PC-3 (cell line): ENCODE measurements around the gene SLC3A2. TPM values are rescaled to one million over a fixed set of nuclear protein-coding genes. Genes with fewer than 3 reads are reported as not detected.

Experiments used
- ATAC-seq: fragments of 200-7000 bp; cut with Tn5 transposase; 2 replicates; pipeline ENCODE4 v1.9.1; 2020; ENCODE audit warnings: mild to moderate bottlenecking, moderate library complexity
- BruUV-seq: library from RNA; stranded (reverse); fragments of 400-500 nt; replicated peaks from 2 replicates; lab custom pipeline; 2021; lab: Mats Ljungman, UMichigan
- CTCF ChIA-PET: fragments of 300-600 bp; sonication (Branson Sonifier 250); formaldehyde crosslinking; loops from one replicate; lab custom pipeline; 2022; ENCODE audit warnings: antibody characterized with exemption; lab: Charles Lee
- POLR2A ChIA-PET: fragments of 300-600 bp; sonication (Branson Sonifier 250); formaldehyde crosslinking; loops from one replicate; lab custom pipeline; 2022; ENCODE audit warnings: antibody characterized with exemption; ENCODE audit not compliant: unreplicated experiment; lab: Charles Lee
- DNase-seq: peaks from one replicate; pipeline ENCODE4 v3.0.0-alpha.2; 2015
- H2AFZ ChIP-seq: fragments of 300-600 bp; sonication (generic); 2 replicates; pipeline ENCODE4 v1.6.0; 2016; ENCODE audit warnings: antibody characterized with exemption, low read length
- H3F3A ChIP-seq: fragments of 300-600 bp; sonication (generic); one replicate; pipeline ENCODE4 v1.6.0; 2017; ENCODE audit warnings: antibody characterized with exemption, low read length, control low read depth, mild to moderate bottlenecking; ENCODE audit not compliant: unreplicated experiment
- H3K27ac ChIP-seq: fragments of 300-600 bp; sonication (generic); 2 replicates; pipeline ENCODE4 v1.5.1; 2016; ENCODE audit warnings: mild to moderate bottlenecking, low read length
- H3K27me3 ChIP-seq: fragments of 300-600 bp; sonication (generic); 2 replicates; pipeline ENCODE4 v1.6.1; 2016; ENCODE audit warnings: low read length, mixed read lengths
- H3K36me3 ChIP-seq: fragments of 300-600 bp; sonication (generic); 2 replicates; pipeline ENCODE4 v1.6.1; 2016; ENCODE audit warnings: low read depth, mixed run types, low read length, mixed read lengths
- H3K4me1 ChIP-seq: fragments of 300-600 bp; sonication (generic); 2 replicates; pipeline ENCODE4 v1.5.1; 2016; ENCODE audit warnings: low read length; ENCODE audit not compliant: insufficient read depth
- H3K4me2 ChIP-seq: fragments of 300-600 bp; sonication (generic); 2 replicates; pipeline ENCODE4 v1.6.0; 2016; ENCODE audit warnings: low read length
- H3K4me3 ChIP-seq: fragments of 300-600 bp; sonication (generic); 2 replicates; pipeline ENCODE4 v1.5.1; 2016; ENCODE audit warnings: mild to moderate bottlenecking, low read length, mixed read lengths
- H3K79me2 ChIP-seq: fragments of 300-600 bp; sonication (generic); 2 replicates; pipeline ENCODE4 v1.6.1; 2017; ENCODE audit warnings: low read length, mixed read lengths
- H3K9ac ChIP-seq: fragments of 300-600 bp; sonication (generic); 2 replicates; pipeline ENCODE4 v1.6.0; 2016; ENCODE audit warnings: mild to moderate bottlenecking, low read length
- H3K9me2 ChIP-seq: fragments of 300-600 bp; sonication (generic); replicated peaks from 2 replicates; pipeline ENCODE4 v1.6.1; 2016; ENCODE audit warnings: mixed run types, low read length, mixed read lengths
- H3K9me3 ChIP-seq: fragments of 300-600 bp; sonication (generic); 2 replicates; pipeline ENCODE4 v1.6.1; 2016; ENCODE audit warnings: low read length, mixed read lengths
- H4K20me1 ChIP-seq: fragments of 300-600 bp; sonication (generic); 2 replicates; pipeline ENCODE4 v1.6.1; 2016; ENCODE audit warnings: low read length, mixed read lengths
- EZH2 ChIP-seq: fragments of 300-600 bp; sonication (generic); IDR thresholded peaks from one replicate; pipeline ENCODE4 v1.6.1; 2017; ENCODE audit warnings: antibody characterized with exemption, mild to moderate bottlenecking, low read length; ENCODE audit not compliant: unreplicated experiment
- EZH2phosphoT487 ChIP-seq: fragments of 300-600 bp; sonication (generic); IDR thresholded peaks from 2 replicates; pipeline ENCODE4 v1.6.1; 2018; ENCODE audit warnings: mild to moderate bottlenecking, antibody characterized with exemption, low read length, borderline replicate concordance
- intact Hi-C: fragments of 100-400 bp; cut with micrococcal nuclease; formaldehyde crosslinking; loops from 2 replicates; pipeline ENCODE4 v1.9.0; 2023
- total RNA-seq: library from RNA; depleted of rRNA; stranded (reverse); fragments of >200 nt; gene quantifications from 2 replicates; pipeline ENCODE4 v1.2.3, GENCODE V29; 2014
- TF ChIP-seq, protein P1 (sequence below): fragments of 300-600 bp; sonication (generic); conservative IDR thresholded peaks from 2 replicates; pipeline ENCODE4 v1.5.1; 2017; ENCODE audit warnings: antibody characterized with exemption, low read depth, mild to moderate bottlenecking, low read length

The SLC3A2 gene
- total RNA-seq, 1 experiment from 2014 or later, result 243 TPM

DNA sequence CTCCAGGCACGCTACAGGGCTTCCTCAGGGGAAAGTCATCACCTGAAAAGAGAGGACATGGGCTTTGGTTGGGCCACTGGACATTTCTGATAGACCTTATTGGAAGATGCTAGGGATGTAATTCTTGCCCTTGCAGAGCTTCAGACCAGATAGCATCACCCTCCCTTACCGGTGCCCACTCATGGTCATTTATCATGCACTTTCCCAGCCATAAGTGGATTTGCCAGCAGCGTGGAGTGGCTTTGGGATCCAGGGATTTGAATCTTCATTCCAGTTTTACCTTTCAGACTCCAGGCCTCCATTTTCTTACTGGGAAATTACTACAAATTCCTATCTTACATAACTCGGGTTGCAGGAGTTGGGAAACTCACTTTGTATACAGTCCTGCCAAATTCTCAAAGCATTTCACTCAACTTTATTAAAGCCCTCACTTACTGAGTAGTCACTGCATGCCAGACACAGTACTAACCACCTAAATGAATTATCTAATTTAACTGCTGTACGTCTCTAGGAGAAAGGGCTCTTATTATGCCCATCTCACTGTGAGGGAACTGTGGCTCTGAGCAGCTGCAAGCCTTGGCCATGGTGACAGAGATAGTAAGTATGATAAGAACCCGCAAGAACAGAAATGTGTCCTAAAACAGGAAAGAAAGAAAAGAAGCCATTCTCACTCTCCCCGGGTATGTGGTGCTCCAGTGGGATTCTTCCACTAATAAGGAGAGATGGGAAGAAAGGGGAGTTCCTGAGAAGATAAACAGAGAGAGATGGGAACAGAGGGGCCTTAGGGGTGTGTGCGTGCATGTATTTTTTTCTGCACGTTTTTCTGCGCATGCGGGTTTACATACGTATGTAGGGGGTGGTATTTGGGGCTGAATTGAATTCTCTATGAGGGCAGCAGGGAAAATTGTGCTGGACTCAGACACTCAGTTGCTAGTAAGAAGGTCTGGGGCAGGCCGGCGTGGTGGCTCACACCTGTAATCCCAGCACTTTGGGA is 30.7 kb downstream of the SLC3A2 start:
- TF ChIP-seq EZH2 (no peak), EZH2phosphoT487 (no peak)
- TF ChIP-seq, protein P1, sequence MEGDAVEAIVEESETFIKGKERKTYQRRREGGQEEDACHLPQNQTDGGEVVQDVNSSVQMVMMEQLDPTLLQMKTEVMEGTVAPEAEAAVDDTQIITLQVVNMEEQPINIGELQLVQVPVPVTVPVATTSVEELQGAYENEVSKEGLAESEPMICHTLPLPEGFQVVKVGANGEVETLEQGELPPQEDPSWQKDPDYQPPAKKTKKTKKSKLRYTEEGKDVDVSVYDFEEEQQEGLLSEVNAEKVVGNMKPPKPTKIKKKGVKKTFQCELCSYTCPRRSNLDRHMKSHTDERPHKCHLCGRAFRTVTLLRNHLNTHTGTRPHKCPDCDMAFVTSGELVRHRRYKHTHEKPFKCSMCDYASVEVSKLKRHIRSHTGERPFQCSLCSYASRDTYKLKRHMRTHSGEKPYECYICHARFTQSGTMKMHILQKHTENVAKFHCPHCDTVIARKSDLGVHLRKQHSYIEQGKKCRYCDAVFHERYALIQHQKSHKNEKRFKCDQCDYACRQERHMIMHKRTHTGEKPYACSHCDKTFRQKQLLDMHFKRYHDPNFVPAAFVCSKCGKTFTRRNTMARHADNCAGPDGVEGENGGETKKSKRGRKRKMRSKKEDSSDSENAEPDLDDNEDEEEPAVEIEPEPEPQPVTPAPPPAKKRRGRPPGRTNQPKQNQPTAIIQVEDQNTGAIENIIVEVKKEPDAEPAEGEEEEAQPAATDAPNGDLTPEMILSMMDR, result no peak
- Histone ChIP-seq H3F3A (no peaks in the 10 kb centered on the region), H2AFZ (no peak overlapping the region), H3K4me2 (no peak overlapping the region), H3K4me1 (peaks cover 9% of the 10 kb centered on the region), H3K27ac (no peak overlapping the region), H3K9ac (no peak overlapping the region), H3K79me2 (no peaks in the 10 kb centered on the region), H3K36me3 (no peaks in the 10 kb centered on the region), H3K9me2 (no peaks in the 10 kb centered on the region), H3K27me3 (0 out of 2 replicates have a peak, but pooled peaks cover 4% of the 10 kb centered on the region), H3K9me3 (no peaks in the 10 kb centered on the region), H4K20me1 (no peaks in the 10 kb centered on the region), H3K4me3 (no peak overlapping the region)
- no peak for ATAC-seq
- no TSS peak for BruUV-seq
- ChIA-PET CTCF (no interaction called here), POLR2A (no interaction called here)
- no peak for DNase-seq
- intact Hi-C loops, result no loop called here

DNA sequence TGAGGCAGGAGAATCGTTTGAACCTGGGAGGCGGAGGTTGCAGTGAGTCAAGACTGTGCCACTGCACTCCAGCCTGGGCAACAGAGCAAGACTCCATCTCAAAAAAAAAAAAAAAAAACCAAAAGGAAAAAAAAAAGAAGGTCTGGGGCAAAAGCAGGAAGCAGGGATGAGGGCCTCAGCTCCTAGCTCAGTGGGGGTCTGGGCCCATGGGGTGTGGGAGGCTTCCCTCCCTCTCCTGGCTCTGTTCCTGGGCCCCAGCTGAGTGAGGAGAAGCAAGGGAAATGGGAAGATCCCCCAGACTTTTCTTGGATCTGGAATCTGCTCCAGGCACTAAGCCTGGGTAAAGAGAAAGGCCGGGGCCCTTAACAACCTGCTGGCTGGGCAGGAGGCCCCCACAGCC is 31.6 kb downstream of the SLC3A2 start:
- POLR2A ChIA-PET, result no interaction called here
- Histone ChIP-seq H3K4me3 (no peak overlapping the region), H3K9me2 (no peaks in the 10 kb centered on the region), H3K9ac (no peak overlapping the region), H3K27me3 (0 out of 2 replicates have a peak, but pooled peaks cover 4% of the 10 kb centered on the region), H4K20me1 (no peaks in the 10 kb centered on the region), H3K36me3 (no peaks in the 10 kb centered on the region), H3K79me2 (no peaks in the 10 kb centered on the region), H2AFZ (no peak overlapping the region), H3F3A (no peaks in the 10 kb centered on the region), H3K4me1 (peaks cover 9% of the 10 kb centered on the region), H3K27ac (no peak overlapping the region), H3K9me3 (no peaks in the 10 kb centered on the region), H3K4me2 (no peak overlapping the region)
- DNase-seq, result no peak
- TF ChIP-seq, protein P1, result no peak
- no peak for TF ChIP-seq EZH2phosphoT487
- TF ChIP-seq EZH2, result no peak
- intact Hi-C loops, result no loop called here
- no peak for ATAC-seq
- CTCF ChIA-PET, result no interaction called here
- BruUV-seq, result no TSS peak

DNA sequence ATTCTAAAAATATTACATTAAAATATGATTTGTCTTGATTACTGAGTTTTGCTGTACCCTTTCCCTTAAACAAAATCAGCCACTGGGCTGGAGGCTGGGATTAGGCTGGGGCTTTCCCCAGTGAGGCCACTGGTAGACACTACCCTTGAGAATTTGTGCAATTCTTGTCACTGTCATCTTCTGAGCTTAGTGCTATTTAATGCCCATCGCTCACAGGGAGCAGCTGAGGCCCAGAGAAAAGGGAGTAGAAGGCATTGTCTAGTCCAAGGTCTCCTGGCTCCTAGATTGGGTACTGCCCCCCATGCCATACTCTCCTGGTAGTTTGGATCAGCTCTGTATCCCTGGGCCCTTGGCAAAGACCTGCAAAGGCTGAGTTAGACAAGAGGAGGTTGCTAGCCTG is 33.7 kb downstream of the SLC3A2 start:
- CTCF ChIA-PET, result no interaction called here
- Histone ChIP-seq H3K9ac (no peak overlapping the region), H3K9me2 (no peaks in the 10 kb centered on the region), H3K4me3 (no peak overlapping the region), H4K20me1 (no peaks in the 10 kb centered on the region), H3K79me2 (no peaks in the 10 kb centered on the region), H3K27me3 (0 out of 2 replicates have a peak, but pooled peaks cover 4% of the 10 kb centered on the region), H3K4me1 (peaks cover 1% of the 10 kb centered on the region; the same call in 1 of the 2 replicates), H3K36me3 (no peaks in the 10 kb centered on the region), H3K27ac (no peak overlapping the region), H3K4me2 (no peak overlapping the region), H3F3A (no peaks in the 10 kb centered on the region), H3K9me3 (no peaks in the 10 kb centered on the region), H2AFZ (no peak overlapping the region)
- no peak for TF ChIP-seq EZH2phosphoT487
- no peak for TF ChIP-seq EZH2
- BruUV-seq, result no TSS peak
- intact Hi-C loops, result no loop called here
- no peak for DNase-seq
- POLR2A ChIA-PET, result no interaction called here
- ATAC-seq, result no peak
